Mesenchymal stem cell (in vitro differentiated cells and primary cell): ENCODE data around the gene HDAC11.
"Not testable (repeated sequence)": the region's sequence is repeated elsewhere in the genome, so short reads cannot be mapped to it uniquely, and the experiment has no call there.

Experiments used
- DNase-seq: peaks from one replicate; pipeline ENCODE4 v3.0.0-alpha.2; 2013
- H2AFZ ChIP-seq: one replicate; pipeline ENCODE4 v1.6.1; 2013; ENCODE audit warnings: low read depth, mild to moderate bottlenecking, control low read depth, inconsistent platforms, low read length, moderate library complexity
- H2AK5ac ChIP-seq: 2 replicates; pipeline ENCODE4 v1.6.1; 2013; ENCODE audit warnings: low read length, moderate library complexity, mild to moderate bottlenecking, inconsistent platforms; ENCODE audit not compliant: severe bottlenecking
- H2BK120ac ChIP-seq: one replicate; pipeline ENCODE4 v1.6.1; 2013; ENCODE audit warnings: low read depth, mild to moderate bottlenecking, inconsistent platforms, low read length, moderate library complexity
- H2BK12ac ChIP-seq, 2 experiments: one replicate each; pipeline ENCODE4 v1.6.1; 2013; ENCODE audit warnings: inconsistent platforms in 2 of 2, low read length in 2 of 2, mild to moderate bottlenecking in 2 of 2, moderate library complexity in 2 of 2, control low read depth in 1 of 2
- H2BK15ac ChIP-seq: one replicate; pipeline ENCODE4 v1.6.1; 2013; ENCODE audit warnings: mild to moderate bottlenecking, low read depth, inconsistent platforms; ENCODE audit not compliant: poor library complexity, severe bottlenecking
- H2BK5ac ChIP-seq: 2 replicates; pipeline ENCODE4 v1.6.1; 2013; ENCODE audit warnings: low read depth, mild to moderate bottlenecking, low read length, control low read depth, inconsistent platforms; ENCODE audit not compliant: poor library complexity, severe bottlenecking
- H3K14ac ChIP-seq, 2 experiments: one replicate each; pipeline ENCODE4 v1.6.1; 2013; ENCODE audit warnings: inconsistent platforms in 2 of 2, low read length in 2 of 2, control low read depth in 1 of 2, mild to moderate bottlenecking in 1 of 2, moderate library complexity in 1 of 2
- H3K18ac ChIP-seq, 2 experiments: one replicate each; pipeline ENCODE4 v1.6.1; 2013; ENCODE audit warnings: inconsistent platforms in 2 of 2, low read length in 2 of 2, control low read depth in 1 of 2, low read depth in 1 of 2, mild to moderate bottlenecking in 1 of 2
- H3K23ac ChIP-seq, 2 experiments: one replicate each; pipeline ENCODE4 v1.6.1; 2013; ENCODE audit warnings: inconsistent platforms in 2 of 2, low read length in 2 of 2, mild to moderate bottlenecking in 2 of 2, moderate library complexity in 2 of 2, control low read depth in 1 of 2
- H3K27ac ChIP-seq: 2 replicates; pipeline ENCODE4 v1.5.1; 2013; ENCODE audit warnings: mild to moderate bottlenecking, moderate library complexity, low read length, control low read depth, inconsistent platforms; ENCODE audit not compliant: poor library complexity, severe bottlenecking
- H3K27me3 ChIP-seq, 2 experiments: 2 replicates each; pipeline versions ENCODE4 v1.6.1 to v1.7.0; 2013; ENCODE audit warnings: low read length in 2 of 2, mild to moderate bottlenecking in 2 of 2, moderate library complexity in 2 of 2, control low read depth in 1 of 2, inconsistent platforms in 1 of 2; ENCODE audit not compliant: control insufficient read depth in 1 of 2, insufficient read depth in 1 of 2
- H3K36me3 ChIP-seq, 2 experiments: 2 replicates each; pipeline versions ENCODE4 v1.6.1 to v1.7.0; 2013; ENCODE audit warnings: low read length in 2 of 2, control low read depth in 1 of 2, inconsistent platforms in 1 of 2, low read depth in 1 of 2, mild to moderate bottlenecking in 1 of 2; ENCODE audit not compliant: insufficient read depth in 2 of 2, control insufficient read depth in 1 of 2
- H3K4ac ChIP-seq, 2 experiments: one replicate each; pipeline ENCODE4 v1.6.1; 2013; ENCODE audit warnings: inconsistent platforms in 2 of 2, low read length in 2 of 2, mild to moderate bottlenecking in 2 of 2, moderate library complexity in 2 of 2, control low read depth in 1 of 2, low read depth in 1 of 2
- H3K4me1 ChIP-seq: 2 replicates; pipeline ENCODE4 v1.6.1; 2013; ENCODE audit warnings: low read depth, low read length, control low read depth; ENCODE audit not compliant: control insufficient read depth, insufficient read depth
- H3K4me2 ChIP-seq: 2 replicates; pipeline ENCODE4 v1.6.1; 2013; ENCODE audit warnings: low read length, mild to moderate bottlenecking, inconsistent platforms; ENCODE audit not compliant: poor library complexity, severe bottlenecking
- H3K4me3 ChIP-seq, 2 experiments: 2 replicates each; pipeline versions ENCODE4 v1.5.1 to v1.7.0; 2013; ENCODE audit warnings: low read length in 2 of 2, mild to moderate bottlenecking in 2 of 2, control low read depth in 1 of 2, low read depth in 1 of 2; ENCODE audit not compliant: insufficient read depth in 1 of 2
- H3K79me1 ChIP-seq: replicated peaks from 2 replicates; pipeline ENCODE4 v1.6.1; 2013; ENCODE audit warnings: mild to moderate bottlenecking, control low read depth, low read length, inconsistent platforms; ENCODE audit not compliant: poor library complexity, severe bottlenecking
- H3K9ac ChIP-seq: 2 replicates; pipeline ENCODE4 v1.7.0; 2013; ENCODE audit warnings: mild to moderate bottlenecking, low read length, moderate library complexity
- H3K9me3 ChIP-seq: 2 replicates; pipeline ENCODE4 v1.7.0; 2013; ENCODE audit warnings: mild to moderate bottlenecking, low read length; ENCODE audit not compliant: control insufficient read depth
- H4K8ac ChIP-seq: one replicate; pipeline ENCODE4 v1.6.1; 2013; ENCODE audit warnings: inconsistent platforms, mild to moderate bottlenecking, low read length, moderate library complexity
- H4K91ac ChIP-seq: one replicate; pipeline ENCODE4 v1.6.1; 2013; ENCODE audit warnings: mild to moderate bottlenecking, low read length, inconsistent platforms
- WGBS: methylation state at CpG from one replicate; pipeline ENCODE4 v1.1.7; 2013; ENCODE audit warnings: mixed read lengths; 5-methylcytosine and 5-hydroxymethylcytosine counted together

The HDAC11 gene

DNA sequence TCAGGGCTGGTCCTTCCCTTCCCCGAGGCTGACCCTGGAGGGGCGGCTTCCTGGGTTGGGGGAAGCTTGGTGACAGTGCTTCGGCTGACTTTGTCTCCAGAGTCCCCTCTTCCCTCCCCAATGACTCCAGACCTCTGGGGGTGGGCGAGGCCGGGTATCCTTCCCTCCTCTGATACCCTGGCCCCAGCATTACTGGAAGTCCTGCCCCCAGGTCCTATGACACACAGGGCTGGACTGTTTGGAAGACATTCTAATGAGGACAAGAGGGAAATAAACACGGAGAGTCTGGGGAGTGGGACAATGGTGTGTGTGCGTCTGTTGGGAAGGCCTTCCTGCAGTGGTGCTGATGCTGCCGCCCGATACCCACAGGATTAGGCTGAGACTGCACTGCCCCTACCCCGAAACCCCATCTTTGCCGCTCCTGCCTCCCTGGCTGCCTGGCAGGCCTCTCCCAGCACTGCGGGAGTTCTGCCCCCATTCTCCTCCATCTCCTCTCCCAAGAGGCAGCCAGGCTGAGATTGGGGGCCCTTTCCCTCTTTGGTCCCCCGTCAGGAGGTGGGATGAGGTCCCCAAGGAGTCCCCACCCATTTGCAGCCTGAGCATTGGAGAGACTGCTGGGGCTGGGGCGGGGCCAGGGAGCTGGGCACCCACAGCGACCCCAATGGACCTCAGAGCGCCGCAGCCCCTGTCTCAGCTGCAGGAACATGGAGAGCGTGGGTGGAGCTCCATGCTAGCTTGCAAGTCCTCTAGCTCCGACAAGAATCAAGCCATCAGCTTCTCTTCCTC, 39.1 kb downstream of the HDAC11 start:
- Histone ChIP-seq H3K23ac (peak overlapping the region in 1 of 2 experiments; percentile 26), H3K4me2 (no peak overlapping the region), H3K79me1 (no peaks in the 10 kb centered on the region), H3K18ac (no peak overlapping the region), H2BK15ac (no peak overlapping the region), H3K14ac (no peak overlapping the region), H3K4ac (no peak overlapping the region), H4K8ac (no peak overlapping the region), H2AK5ac (no peak overlapping the region), H3K27me3 (peaks cover 0 to 27% of the 10 kb centered on the region in 2 experiments), H3K27ac (no peak overlapping the region), H3K9ac (peak overlapping the region; percentile 40), H2AFZ (no peak overlapping the region), H2BK5ac (no peak overlapping the region), H4K91ac (no peak overlapping the region), H3K9me3 (no peaks in the 10 kb centered on the region), H3K4me3 (peak overlapping the region in 1 of 2 experiments; percentile 3), H2BK120ac (no peak overlapping the region), H3K4me1 (no peaks in the 10 kb centered on the region), H3K36me3 (peaks cover 0 to 7% of the 10 kb centered on the region in 2 experiments), H2BK12ac (no peak overlapping the region)
- 83% methylated on average over 17 of the region's 19 CpGs for WGBS
- DNase-seq = no peak

DNA sequence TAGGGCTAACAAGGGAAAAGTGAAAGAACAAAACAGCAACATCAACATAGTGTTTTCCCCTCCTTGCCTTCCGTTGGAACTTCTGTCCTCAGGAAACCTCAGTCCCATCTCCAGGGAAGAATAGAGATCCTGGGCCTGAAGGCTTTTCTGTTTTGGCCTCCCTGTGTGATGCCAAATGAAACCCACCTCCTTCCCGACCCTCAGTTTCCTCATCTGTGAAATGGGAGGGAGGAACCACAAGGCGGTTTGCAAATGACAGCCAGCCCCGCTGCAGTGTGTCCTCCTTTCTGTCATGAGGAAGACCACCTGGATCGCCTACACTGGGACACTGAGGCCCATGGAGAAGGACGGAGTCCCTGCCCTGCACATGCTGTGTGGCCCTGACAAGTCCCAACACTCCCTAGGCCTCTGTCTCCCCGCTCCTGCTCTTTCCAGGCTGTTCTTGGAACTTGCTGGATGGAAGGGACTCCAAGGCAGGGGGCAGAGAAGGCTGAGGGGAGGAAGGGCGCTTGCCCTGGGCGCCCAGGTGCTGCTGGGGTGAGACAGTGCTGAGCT, 40.3 kb downstream of the HDAC11 start:
- H2AFZ ChIP-seq = no peak overlapping the region
- no peak overlapping the region for H3K27ac ChIP-seq
- no peak overlapping the region for H3K18ac ChIP-seq
- no peaks in the 10 kb centered on the region for H3K9me3 ChIP-seq
- no peak overlapping the region for H3K4me2 ChIP-seq
- no peak overlapping the region for H4K8ac ChIP-seq
- H2BK12ac ChIP-seq = peak overlapping the region in 1 of 2 experiments; percentile 40
- no peak for DNase-seq
- H3K4ac ChIP-seq = no peak overlapping the region
- no peak overlapping the region for H2BK120ac ChIP-seq
- H3K27me3 ChIP-seq = peaks cover 0 to 21% of the 10 kb centered on the region in 2 experiments
- no peaks in the 10 kb centered on the region for H3K79me1 ChIP-seq
- peak overlapping the region; percentile 30 for H3K9ac ChIP-seq
- peaks cover 0 to 6% of the 10 kb centered on the region in 2 experiments for H3K36me3 ChIP-seq
- H2AK5ac ChIP-seq = no peak overlapping the region
- H3K4me3 ChIP-seq = no peak overlapping the region
- H3K14ac ChIP-seq = peak overlapping the region in 1 of 2 experiments; percentile 89
- WGBS = 81% methylated on average over 9 of the region's 9 CpGs
- H3K23ac ChIP-seq = no peak overlapping the region
- peak overlapping the region; percentile 78 for H4K91ac ChIP-seq
- H2BK5ac ChIP-seq = no peak overlapping the region
- H3K4me1 ChIP-seq = no peaks in the 10 kb centered on the region
- H2BK15ac ChIP-seq = no peak overlapping the region

DNA sequence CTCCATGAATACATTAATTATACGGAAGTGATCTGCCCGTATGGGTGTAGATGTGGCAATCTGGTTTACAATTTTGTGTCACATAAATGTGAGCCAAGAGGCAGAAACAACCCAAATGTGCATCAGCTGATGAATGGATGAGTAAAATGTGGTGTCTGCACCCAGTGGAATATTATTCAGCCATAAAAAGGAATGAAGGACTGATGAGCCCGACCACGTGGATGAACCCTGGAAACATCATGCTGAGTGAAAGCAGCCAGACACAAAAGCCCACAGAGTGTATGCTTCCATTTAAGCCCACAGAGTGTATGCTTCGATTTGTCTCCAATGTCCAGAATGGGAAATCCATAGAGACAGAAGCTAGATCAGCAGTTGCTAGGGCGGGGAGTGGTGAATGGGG, 41.2 kb downstream of the HDAC11 start:
- DNase-seq = no peak
- no peaks in the 10 kb centered on the region for H3K79me1 ChIP-seq
- H3K9me3 ChIP-seq = no peaks in the 10 kb centered on the region
- H3K18ac ChIP-seq = no peak overlapping the region
- no peak overlapping the region for H2BK5ac ChIP-seq
- H3K9ac ChIP-seq = no peak overlapping the region
- no peak overlapping the region for H2BK12ac ChIP-seq
- H3K4me3 ChIP-seq = no peak overlapping the region
- no peak overlapping the region for H4K8ac ChIP-seq
- no peak overlapping the region for H3K27ac ChIP-seq
- no peak overlapping the region for H4K91ac ChIP-seq
- 83% methylated on average over 6 of the region's 6 CpGs for WGBS
- no peak overlapping the region for H3K4ac ChIP-seq
- no peak overlapping the region for H3K23ac ChIP-seq
- no peak overlapping the region for H2AFZ ChIP-seq
- no peak overlapping the region for H2AK5ac ChIP-seq
- no peak overlapping the region for H3K4me2 ChIP-seq
- H3K14ac ChIP-seq = no peak overlapping the region
- no peak overlapping the region for H2BK120ac ChIP-seq
- peaks cover 0 to 12% of the 10 kb centered on the region in 2 experiments for H3K27me3 ChIP-seq
- H3K36me3 ChIP-seq = peaks cover 0 to 6% of the 10 kb centered on the region in 2 experiments
- H2BK15ac ChIP-seq = no peak overlapping the region
- peaks cover 5% of the 10 kb centered on the region for H3K4me1 ChIP-seq

DNA sequence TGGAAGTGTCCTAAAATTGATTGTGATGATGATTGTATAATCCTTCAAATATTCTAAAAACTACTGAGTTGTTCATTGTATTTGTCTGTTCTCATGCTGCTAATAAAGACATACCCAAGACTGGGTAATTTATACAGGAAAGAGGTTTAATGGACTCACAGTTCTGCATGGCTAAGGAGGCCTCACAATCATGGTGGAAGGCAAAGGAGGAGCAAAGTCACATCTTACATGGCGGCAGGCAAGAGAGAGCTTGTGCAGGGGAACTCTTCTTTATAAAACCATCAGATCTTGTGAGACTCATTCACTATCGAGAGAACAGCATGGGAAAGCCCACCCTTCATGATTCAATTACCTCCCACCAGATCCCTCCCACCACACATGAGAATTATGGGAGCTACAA, 41.6 kb downstream of the HDAC11 start:
- not testable (repeated sequence) for H3K23ac ChIP-seq, H3K27ac ChIP-seq, H3K4ac ChIP-seq, H2AK5ac ChIP-seq, H2BK120ac ChIP-seq, H3K36me3 ChIP-seq, H3K4me2 ChIP-seq, H3K4me1 ChIP-seq, DNase-seq, H2BK12ac ChIP-seq, H3K27me3 ChIP-seq, H3K9me3 ChIP-seq, H4K8ac ChIP-seq, H3K4me3 ChIP-seq, H2BK5ac ChIP-seq, H3K18ac ChIP-seq, H2AFZ ChIP-seq, H2BK15ac ChIP-seq, H4K91ac ChIP-seq, H3K9ac ChIP-seq, H3K14ac ChIP-seq, H3K79me1 ChIP-seq
- WGBS = 92% methylated on average over 2 of the region's 2 CpGs
